22Rv1 (cell line): ENCODE results near the gene TSPYL1.

Experiments
- ZFX ChIP-seq: fragments of 450-650 bp; IDR thresholded peaks from 2 replicates; pipeline ENCODE4 v1.6.1; 2017; ENCODE audit warnings: antibody characterized with exemption, borderline replicate concordance
- TF ChIP-seq, protein P1 (sequence below): fragments of 450-650 bp; IDR thresholded peaks from 2 replicates; pipeline ENCODE4 v1.5.1; 2017; ENCODE audit warnings: mild to moderate bottlenecking

DNA sequence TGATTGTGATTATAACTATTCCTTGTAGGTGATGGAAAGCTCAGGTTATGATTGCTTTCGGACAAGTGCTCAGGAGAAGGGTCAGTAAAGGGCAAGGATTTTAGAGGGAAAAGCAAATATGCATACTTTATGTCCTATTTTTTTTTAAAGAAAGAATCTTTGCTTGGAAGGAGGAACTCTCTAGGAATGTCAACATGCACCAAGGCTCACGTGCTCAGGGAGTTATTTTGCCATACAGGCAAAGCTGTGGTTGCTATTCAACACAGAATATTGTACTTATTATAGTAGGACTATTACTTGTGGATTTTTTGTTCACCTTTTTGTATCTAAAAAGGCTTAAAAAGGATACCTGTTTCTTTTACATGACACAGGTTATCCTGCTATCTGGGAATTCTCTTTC is 3.0 kb upstream of the TSPYL1 start:
- TF ChIP-seq, protein P1, sequence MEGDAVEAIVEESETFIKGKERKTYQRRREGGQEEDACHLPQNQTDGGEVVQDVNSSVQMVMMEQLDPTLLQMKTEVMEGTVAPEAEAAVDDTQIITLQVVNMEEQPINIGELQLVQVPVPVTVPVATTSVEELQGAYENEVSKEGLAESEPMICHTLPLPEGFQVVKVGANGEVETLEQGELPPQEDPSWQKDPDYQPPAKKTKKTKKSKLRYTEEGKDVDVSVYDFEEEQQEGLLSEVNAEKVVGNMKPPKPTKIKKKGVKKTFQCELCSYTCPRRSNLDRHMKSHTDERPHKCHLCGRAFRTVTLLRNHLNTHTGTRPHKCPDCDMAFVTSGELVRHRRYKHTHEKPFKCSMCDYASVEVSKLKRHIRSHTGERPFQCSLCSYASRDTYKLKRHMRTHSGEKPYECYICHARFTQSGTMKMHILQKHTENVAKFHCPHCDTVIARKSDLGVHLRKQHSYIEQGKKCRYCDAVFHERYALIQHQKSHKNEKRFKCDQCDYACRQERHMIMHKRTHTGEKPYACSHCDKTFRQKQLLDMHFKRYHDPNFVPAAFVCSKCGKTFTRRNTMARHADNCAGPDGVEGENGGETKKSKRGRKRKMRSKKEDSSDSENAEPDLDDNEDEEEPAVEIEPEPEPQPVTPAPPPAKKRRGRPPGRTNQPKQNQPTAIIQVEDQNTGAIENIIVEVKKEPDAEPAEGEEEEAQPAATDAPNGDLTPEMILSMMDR = no peak
- no peak for TF ChIP-seq ZFX
